Smooth muscle cell of the pulmonary artery (primary cell): ENCODE data around the gene CARHSP1. TPM values are rescaled to one million over a fixed set of nuclear protein-coding genes. Genes with fewer than 3 reads are reported as not detected.

ENCODE experiments used
- total RNA-seq: library from RNA; depleted of rRNA; stranded (reverse); fragments of >200 nt; gene quantifications from 2 replicates; pipeline ENCODE4 v1.2.3, GENCODE V29; 2014

The CARHSP1 gene
- total RNA-seq, result 76.8 and 105 TPM in 2 replicates

DNA sequence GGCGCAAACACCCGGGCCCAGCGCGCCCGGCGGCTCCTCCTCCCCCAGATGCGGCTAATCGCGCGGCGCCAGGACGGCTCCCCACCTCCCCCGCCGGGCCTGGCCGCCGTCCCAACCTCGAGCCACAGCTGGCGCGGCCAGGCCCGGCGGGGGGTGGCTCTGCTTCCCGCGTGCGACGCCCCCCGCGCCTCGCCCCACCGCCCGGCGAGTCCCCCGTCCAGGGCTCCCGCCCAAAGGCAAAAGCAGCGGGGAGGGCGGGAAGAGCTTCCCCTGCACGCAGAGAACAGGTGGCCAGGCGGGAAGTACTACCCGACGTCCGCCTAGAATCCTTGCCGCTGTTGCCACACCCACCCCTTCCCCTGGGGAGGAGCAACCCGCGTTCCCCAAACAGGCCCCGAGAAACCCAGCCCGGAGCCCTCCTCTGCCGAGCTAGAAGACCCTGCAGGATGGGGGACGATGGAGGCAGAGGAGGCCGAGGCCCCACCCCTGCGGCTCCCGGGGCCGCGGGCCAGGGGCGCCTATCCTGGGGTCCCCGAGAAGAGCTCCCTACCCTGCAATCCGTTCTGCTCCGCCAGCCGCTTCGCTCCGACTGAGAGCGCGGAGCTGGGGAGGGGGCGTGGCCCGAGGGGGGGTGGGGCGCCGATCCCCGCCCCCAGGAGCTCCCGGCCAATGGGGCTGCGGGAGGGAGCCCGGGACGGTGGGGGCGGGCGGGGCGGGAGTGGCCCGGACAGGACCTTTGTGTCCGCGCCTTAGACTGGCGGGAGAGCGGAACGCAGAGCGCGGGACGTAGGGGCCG, at the start of gene CARHSP1:
Gene CARHSP1, minus strand, starts transcription at position 591 of the 796 bp plus-strand sequence. CDS start 9,678 bp downstream, outside the sequence.

DNA sequence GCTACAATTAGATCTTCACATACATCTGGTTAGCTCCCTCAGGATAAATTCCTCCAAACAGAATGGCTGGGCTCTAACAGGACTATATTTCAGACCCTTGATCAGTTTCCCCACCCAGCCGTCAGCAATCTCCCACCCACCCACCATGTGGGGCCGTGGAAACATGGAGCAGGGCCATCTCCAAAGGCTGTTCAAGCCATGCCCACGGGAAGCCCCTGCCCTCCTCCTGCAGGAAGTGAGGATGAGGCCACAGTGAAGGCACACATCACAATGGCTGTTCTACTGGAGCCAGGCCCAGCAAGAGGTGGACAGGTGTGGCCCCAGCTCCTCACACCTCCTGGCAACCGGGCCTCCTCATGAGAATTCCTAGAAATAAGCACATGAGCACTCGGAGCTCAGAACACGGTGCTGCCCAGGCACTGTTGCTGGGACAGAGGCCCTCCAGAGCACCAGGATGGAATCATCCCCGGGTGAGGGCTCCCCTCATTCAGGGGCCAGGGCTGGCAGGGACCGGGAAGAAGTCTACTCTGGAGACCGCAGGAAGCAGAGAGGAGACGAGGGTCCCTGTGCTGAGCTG, 13.3 kb upstream of the CARHSP1 start, which contains the start of gene LITAFD:
Gene LITAFD, plus strand, starts transcription at position 311 of the 577 bp plus-strand sequence. CDS start 2,005 bp downstream, outside the sequence.

Other genes starting within 250 kb of the CARHSP1 start
- 23.8 and 34.0 TPM in 2 replicates for gene METTL22, start 247.3 kb downstream of the CARHSP1 start, total RNA-seq
- 1.9 and 2.5 TPM in 2 replicates for gene ABAT, start 194.4 kb downstream of the CARHSP1 start, total RNA-seq
- 6.5 and 6.6 TPM in 2 replicates for gene TMEM186, start 71.4 kb downstream of the CARHSP1 start, total RNA-seq
- gene PMM2, start 71.2 kb downstream of the CARHSP1 start, total RNA-seq, result 27.2 and 27.4 TPM in 2 replicates
- not detected in 2 replicates for gene LITAFD, start 13.3 kb upstream of the CARHSP1 start, total RNA-seq
- gene USP7, start 94.9 kb upstream of the CARHSP1 start, total RNA-seq, result 58.6 and 81.7 TPM in 2 replicates
- gene HAPSTR1, start 222.6 kb upstream of the CARHSP1 start, total RNA-seq, result 72.9 and 74.3 TPM in 2 replicates